ENCODE data around the gene ACOT11.

DNA sequence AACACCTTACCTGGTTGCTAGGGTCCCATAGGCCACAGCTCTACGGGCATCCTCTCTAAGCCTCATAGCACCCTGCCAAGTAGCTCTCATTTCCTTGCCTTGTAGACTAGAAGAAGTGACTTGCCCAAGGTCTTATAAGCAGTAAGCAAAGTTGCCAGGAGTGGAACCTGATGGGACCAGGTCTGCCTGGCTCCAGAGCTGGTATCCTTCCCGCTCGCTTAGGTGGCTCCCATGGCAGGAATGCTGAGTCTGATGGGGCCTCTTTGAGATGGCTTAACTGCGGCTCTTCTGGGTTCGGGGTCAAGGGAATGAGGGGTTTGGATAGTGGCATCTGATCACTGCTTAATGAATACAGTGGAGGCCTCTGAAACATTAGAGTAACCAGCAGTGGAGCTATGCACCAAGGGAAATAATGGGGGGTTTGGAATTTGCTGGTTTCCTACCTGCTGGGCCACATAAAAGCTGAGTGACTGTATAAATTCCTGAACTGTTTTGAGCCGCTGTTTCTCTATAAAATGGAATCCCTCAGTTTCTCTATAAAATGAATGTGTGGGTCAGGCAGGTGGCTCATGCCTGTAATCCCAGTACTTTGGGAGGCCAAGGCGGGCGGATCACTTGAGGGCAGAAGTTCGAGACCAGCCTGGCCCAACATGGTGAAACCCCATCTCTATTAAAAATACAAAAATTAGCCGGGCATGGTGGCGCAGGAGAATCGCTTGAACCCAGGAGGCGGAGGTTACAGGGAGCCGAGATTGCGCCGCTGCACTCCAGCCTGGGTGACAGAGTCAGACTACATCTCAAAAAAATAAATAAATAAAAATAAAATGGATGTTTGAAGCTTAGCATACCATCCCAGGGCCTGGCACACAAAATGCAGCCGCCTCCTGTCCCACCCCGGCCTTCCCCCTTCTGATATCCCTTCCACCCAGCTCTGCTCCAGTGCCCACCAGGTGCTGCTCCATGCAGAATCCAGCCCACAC, 62.9 kb downstream of the ACOT11 start:
- TF ChIP-seq, protein P1, sequence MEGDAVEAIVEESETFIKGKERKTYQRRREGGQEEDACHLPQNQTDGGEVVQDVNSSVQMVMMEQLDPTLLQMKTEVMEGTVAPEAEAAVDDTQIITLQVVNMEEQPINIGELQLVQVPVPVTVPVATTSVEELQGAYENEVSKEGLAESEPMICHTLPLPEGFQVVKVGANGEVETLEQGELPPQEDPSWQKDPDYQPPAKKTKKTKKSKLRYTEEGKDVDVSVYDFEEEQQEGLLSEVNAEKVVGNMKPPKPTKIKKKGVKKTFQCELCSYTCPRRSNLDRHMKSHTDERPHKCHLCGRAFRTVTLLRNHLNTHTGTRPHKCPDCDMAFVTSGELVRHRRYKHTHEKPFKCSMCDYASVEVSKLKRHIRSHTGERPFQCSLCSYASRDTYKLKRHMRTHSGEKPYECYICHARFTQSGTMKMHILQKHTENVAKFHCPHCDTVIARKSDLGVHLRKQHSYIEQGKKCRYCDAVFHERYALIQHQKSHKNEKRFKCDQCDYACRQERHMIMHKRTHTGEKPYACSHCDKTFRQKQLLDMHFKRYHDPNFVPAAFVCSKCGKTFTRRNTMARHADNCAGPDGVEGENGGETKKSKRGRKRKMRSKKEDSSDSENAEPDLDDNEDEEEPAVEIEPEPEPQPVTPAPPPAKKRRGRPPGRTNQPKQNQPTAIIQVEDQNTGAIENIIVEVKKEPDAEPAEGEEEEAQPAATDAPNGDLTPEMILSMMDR (IDR thresholded peaks at IDR 0.05), result no peak
- TF ChIP-seq POLR2A (IDR thresholded peaks at IDR 0.05), result no peak
